Measurements from ENCODE around the gene AQP5. TPM values are rescaled to one million over a fixed set of nuclear protein-coding genes. Genes with fewer than 3 reads are reported as not detected.

The AQP5 gene
- 82.5 TPM for total RNA-seq

GRCh38 chr12:49961111-49961922, at the start of gene AQP5:
Gene AQP5, plus strand, starts transcription at chr12:49961872. Its CDS starts 146 bp downstream, at chr12:49962018.

GRCh38 chr12:49950273-49951251, 11.1 kb upstream of the AQP5 start, which contains the start of gene AQP2:
Gene AQP2, plus strand, starts transcription at chr12:49950737. Its CDS starts 94 bp downstream, at chr12:49950831.

DNA sequence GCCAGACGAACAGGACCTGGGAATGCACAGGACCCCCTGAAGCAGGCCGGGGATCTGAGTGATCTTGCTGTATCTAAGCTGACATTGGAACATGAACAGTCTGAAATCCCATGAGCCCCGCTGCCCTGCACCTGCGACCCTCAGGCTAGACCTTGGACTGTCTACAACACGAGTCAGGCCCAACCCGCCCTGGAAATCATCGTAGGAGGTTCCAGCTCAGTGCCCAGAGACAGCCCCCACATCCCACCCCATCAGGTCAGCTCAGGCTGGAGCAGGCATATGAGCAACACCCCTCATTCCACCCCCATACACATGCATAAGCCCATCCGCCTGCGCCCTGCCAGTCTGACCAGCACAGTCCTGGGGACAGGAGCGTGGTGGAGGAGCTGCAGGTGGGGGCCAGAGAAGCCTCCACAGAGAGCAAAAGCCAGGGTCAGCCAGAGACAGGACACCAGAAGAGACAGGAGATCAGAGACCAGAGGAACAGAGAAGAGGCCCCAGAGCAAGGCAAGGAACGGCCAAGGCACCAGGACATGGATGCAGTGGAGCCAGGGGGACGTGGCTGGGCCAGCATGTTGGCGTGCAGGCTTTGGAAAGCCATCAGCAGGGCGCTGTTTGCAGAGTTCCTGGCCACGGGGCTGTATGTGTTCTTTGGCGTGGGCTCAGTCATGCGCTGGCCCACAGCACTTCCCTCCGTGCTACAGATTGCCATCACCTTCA, 11.1 kb downstream of the AQP5 start, which contains the start of gene AQP6:
AQP6 (plus strand) TSS at position 307 of the 720 bp plus-strand sequence; CDS start at position 534, 227 bp downstream.

Other genes starting within 250 kb of the AQP5 start
- gene TMBIM6, start 220.3 kb upstream of the AQP5 start, total RNA-seq, result 310 TPM
- 22.6 TPM for gene NCKAP5L, start 133.5 kb upstream of the AQP5 start, total RNA-seq
- 5.5 TPM for gene BCDIN3D, start 118.8 kb upstream of the AQP5 start, total RNA-seq
- 26.3 TPM for gene FAIM2, start 58.0 kb upstream of the AQP5 start, total RNA-seq
- gene AQP2, start 11.1 kb upstream of the AQP5 start, total RNA-seq, result not detected
- gene AQP6, start 11.1 kb downstream of the AQP5 start, total RNA-seq, result 1.9 TPM
- 49.2 TPM for gene RACGAP1, start 63.6 kb downstream of the AQP5 start, total RNA-seq
- gene ASIC1, start 95.7 kb downstream of the AQP5 start, total RNA-seq, result 8.0 TPM
- 115 TPM for gene SMARCD1, start 123.5 kb downstream of the AQP5 start, total RNA-seq
- gene GPD1, start 142.1 kb downstream of the AQP5 start, total RNA-seq, result 28.3 TPM
- 23.0 TPM for gene COX14, start 150.4 kb downstream of the AQP5 start, total RNA-seq
- gene CERS5, start 205.5 kb downstream of the AQP5 start, total RNA-seq, result 54.8 TPM

All from camera-type eye (tissue), 1 donor.